Neural progenitor cell (in vitro differentiated cells): ENCODE measurements around the gene CCDC97. TPM values are rescaled to one million over a fixed set of nuclear protein-coding genes. Genes with fewer than 3 reads are reported as not detected.

Experiments
- DNase-seq: peaks from one replicate; pipeline ENCODE4 v3.0.0-alpha.2; 2016; ENCODE audit warnings: low spot score
- H2AFZ ChIP-seq: fragments of 200-600 bp; sonication (generic); replicated peaks from 2 replicates; pipeline ENCODE4 v1.6.1; 2016; ENCODE audit warnings: antibody characterized with exemption
- H3F3A ChIP-seq: fragments of 200-600 bp; sonication (generic); 2 replicates; pipeline ENCODE4 v1.6.1; 2016; ENCODE audit warnings: antibody characterized with exemption, low read depth
- H3K27ac ChIP-seq: fragments of 200-600 bp; sonication (generic); 2 replicates; pipeline ENCODE4 v1.5.1; 2016; ENCODE audit warnings: mild to moderate bottlenecking
- H3K27me3 ChIP-seq: fragments of 200-600 bp; sonication (generic); 2 replicates; pipeline ENCODE4 v1.6.1; 2016; ENCODE audit warnings: mild to moderate bottlenecking, moderate library complexity
- H3K36me3 ChIP-seq: fragments of 200-600 bp; sonication (generic); 2 replicates; pipeline ENCODE4 v1.5.1; 2016
- H3K4me1 ChIP-seq: fragments of 200-600 bp; sonication (generic); 2 replicates; pipeline ENCODE4 v1.6.1; 2016; ENCODE audit warnings: mixed run types
- H3K4me2 ChIP-seq: fragments of 200-600 bp; sonication (generic); 2 replicates; pipeline ENCODE4 v1.6.1; 2016
- H3K4me3 ChIP-seq: fragments of 200-600 bp; sonication (generic); 2 replicates; pipeline ENCODE4 v1.5.1; 2016
- H3K79me2 ChIP-seq: fragments of 200-600 bp; sonication (generic); 2 replicates; pipeline ENCODE4 v1.6.1; 2016; ENCODE audit warnings: low read depth
- H3K9ac ChIP-seq: fragments of 200-600 bp; sonication (generic); 2 replicates; pipeline ENCODE4 v1.6.1; 2016
- H3K9me3 ChIP-seq: fragments of 200-600 bp; sonication (generic); 2 replicates; pipeline ENCODE4 v1.5.1; 2016; ENCODE audit warnings: low read depth
- H4K20me1 ChIP-seq: fragments of 200-600 bp; sonication (generic); 2 replicates; pipeline ENCODE4 v1.6.1; 2016; ENCODE audit warnings: low read depth
- H3K27ac Mint-ChIP-seq: 3 replicates; pipeline ENCODE4 v1.8.0; 2021; ENCODE audit warnings: mixed read lengths
- H3K27me3 Mint-ChIP-seq: 2 replicates; pipeline ENCODE4 v1.8.0; 2022; ENCODE audit warnings: low read depth, mild to moderate bottlenecking, inconsistent platforms, moderate library complexity, mixed read lengths; ENCODE audit not compliant: insufficient read depth
- H3K36me3 Mint-ChIP-seq: 3 replicates; pipeline ENCODE4 v1.8.0; 2021; ENCODE audit warnings: mixed read lengths
- H3K4me1 Mint-ChIP-seq: 3 replicates; pipeline ENCODE4 v1.8.0; 2021; ENCODE audit warnings: mixed read lengths
- H3K4me3 Mint-ChIP-seq: 3 replicates; pipeline ENCODE4 v1.8.0; 2021; ENCODE audit warnings: mild to moderate bottlenecking, moderate library complexity, mixed read lengths
- H3K9me3 Mint-ChIP-seq: 3 replicates; pipeline ENCODE4 v1.8.0; 2020; ENCODE audit warnings: mixed read lengths
- EZH2 ChIP-seq: fragments of 200-600 bp; sonication (generic); IDR thresholded peaks from 2 replicates; pipeline ENCODE4 v1.6.1; 2017; ENCODE audit warnings: antibody characterized with exemption, mild to moderate bottlenecking, moderate library complexity
- EZH2phosphoT487 ChIP-seq: fragments of 200-600 bp; sonication (generic); IDR thresholded peaks from 2 replicates; pipeline ENCODE4 v1.6.1; 2017; ENCODE audit warnings: antibody characterized with exemption
- total RNA-seq: library from RNA; depleted of rRNA; stranded (reverse); fragments of >200 nt; gene quantifications from 2 replicates; pipeline ENCODE4 v1.2.3, GENCODE V29; 2015; ENCODE audit warnings: low replicate concordance
- TF ChIP-seq, protein P1 (sequence below): fragments of 200-600 bp; sonication (generic); IDR thresholded peaks from 2 replicates; pipeline ENCODE4 v1.5.1; 2017; ENCODE audit warnings: antibody characterized with exemption, mild to moderate bottlenecking

Gene CCDC97
- total RNA-seq, 1 donor from 2014 or later: 19.1 TPM

DNA sequence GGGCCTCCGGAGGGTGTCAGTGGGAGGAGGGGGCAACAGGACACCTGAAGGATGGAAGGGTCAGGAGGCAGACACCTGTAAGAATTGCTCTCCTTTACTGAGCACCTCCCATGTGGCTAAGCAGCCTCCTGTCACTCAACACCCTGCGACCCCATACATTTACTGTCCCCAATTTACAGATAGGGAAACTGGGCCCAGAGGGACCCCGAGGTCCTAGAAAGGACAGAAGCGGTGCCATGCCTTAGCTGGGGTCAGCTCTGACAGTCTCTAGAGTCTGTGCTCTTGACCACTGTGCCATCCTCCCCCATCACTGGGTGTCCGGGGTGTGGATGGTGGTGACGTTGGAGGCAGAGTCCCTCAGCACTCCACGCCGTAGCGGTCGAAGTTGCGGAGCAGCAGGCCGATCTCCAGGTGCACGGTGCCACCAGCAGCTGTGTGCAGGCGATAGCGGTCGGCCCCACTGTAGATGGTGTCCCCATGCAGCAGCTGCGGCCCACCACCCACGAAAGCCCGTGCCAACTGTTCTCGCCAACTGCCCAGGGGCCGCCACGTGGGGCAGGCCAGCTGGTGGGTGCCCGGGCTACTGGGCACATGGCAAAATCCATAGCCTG lies 44.5 kb downstream of the CCDC97 start:
- Mint-ChIP-seq H3K9me3 (no peaks in the 10 kb centered on the region), H3K4me3 (peak overlapping the region; percentile 87), H3K36me3 (no peaks in the 10 kb centered on the region), H3K27me3 (peaks cover 35% of the 10 kb centered on the region), H3K27ac (no peak overlapping the region), H3K4me1 (peaks cover 19% of the 10 kb centered on the region)
- H3K4me3 ChIP-seq: peak overlapping the region; percentile 67
- H3K27me3 ChIP-seq: peaks cover 47% of the 10 kb centered on the region
- no peak overlapping the region for H2AFZ ChIP-seq
- H3K9me3 ChIP-seq: no peaks in the 10 kb centered on the region
- peaks cover 9% of the 10 kb centered on the region for H3K4me1 ChIP-seq
- no peak overlapping the region for H3K9ac ChIP-seq
- H3K36me3 ChIP-seq: no peaks in the 10 kb centered on the region
- no peak for DNase-seq
- peaks cover 12% of the 10 kb centered on the region for H4K20me1 ChIP-seq
- no peaks in the 10 kb centered on the region for H3K79me2 ChIP-seq
- peaks cover 13% of the 10 kb centered on the region for H3F3A ChIP-seq
- peak overlapping the region; percentile 86 for H3K4me2 ChIP-seq
- no peak overlapping the region for H3K27ac ChIP-seq
- TF ChIP-seq, protein P1, sequence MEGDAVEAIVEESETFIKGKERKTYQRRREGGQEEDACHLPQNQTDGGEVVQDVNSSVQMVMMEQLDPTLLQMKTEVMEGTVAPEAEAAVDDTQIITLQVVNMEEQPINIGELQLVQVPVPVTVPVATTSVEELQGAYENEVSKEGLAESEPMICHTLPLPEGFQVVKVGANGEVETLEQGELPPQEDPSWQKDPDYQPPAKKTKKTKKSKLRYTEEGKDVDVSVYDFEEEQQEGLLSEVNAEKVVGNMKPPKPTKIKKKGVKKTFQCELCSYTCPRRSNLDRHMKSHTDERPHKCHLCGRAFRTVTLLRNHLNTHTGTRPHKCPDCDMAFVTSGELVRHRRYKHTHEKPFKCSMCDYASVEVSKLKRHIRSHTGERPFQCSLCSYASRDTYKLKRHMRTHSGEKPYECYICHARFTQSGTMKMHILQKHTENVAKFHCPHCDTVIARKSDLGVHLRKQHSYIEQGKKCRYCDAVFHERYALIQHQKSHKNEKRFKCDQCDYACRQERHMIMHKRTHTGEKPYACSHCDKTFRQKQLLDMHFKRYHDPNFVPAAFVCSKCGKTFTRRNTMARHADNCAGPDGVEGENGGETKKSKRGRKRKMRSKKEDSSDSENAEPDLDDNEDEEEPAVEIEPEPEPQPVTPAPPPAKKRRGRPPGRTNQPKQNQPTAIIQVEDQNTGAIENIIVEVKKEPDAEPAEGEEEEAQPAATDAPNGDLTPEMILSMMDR: no peak
- TF ChIP-seq EZH2phosphoT487: no peak
- no peak for TF ChIP-seq EZH2

DNA sequence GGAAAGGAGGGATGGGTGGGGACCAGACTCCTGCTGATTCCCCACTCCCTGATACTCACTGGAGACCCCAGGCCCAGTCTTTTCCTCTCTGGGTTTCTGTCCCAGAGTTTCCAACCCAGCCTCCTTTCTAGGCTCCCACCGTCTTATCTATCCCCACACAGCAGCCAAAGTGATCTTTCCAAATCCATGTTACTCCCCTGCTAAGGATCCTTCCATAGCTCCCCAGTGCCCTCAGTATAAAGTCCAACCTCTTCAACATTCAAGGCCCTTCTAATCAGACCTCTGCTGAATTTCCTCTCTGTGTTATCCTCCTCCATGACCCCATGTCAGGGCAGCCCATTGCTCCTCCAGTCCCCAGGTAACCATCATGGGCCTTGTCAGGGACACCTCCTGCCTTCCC lies 45.1 kb downstream of the CCDC97 start:
- Histone ChIP-seq H3K79me2 (no peaks in the 10 kb centered on the region), H2AFZ (no peak overlapping the region), H3K4me3 (no peak overlapping the region), H3K27ac (no peak overlapping the region), H3K27me3 (peaks cover 42% of the 10 kb centered on the region), H3K36me3 (no peaks in the 10 kb centered on the region), H3K9ac (no peak overlapping the region), H3K4me1 (peaks cover 9% of the 10 kb centered on the region), H3K9me3 (no peaks in the 10 kb centered on the region), H4K20me1 (peaks cover 12% of the 10 kb centered on the region), H3F3A (peaks cover 13% of the 10 kb centered on the region), H3K4me2 (no peak overlapping the region)
- Mint-ChIP-seq H3K4me1 (peaks cover 19% of the 10 kb centered on the region), H3K9me3 (no peaks in the 10 kb centered on the region), H3K27ac (no peak overlapping the region), H3K4me3 (peak overlapping the region; percentile 73), H3K36me3 (no peaks in the 10 kb centered on the region), H3K27me3 (peaks cover 29% of the 10 kb centered on the region)
- no peak for DNase-seq
- TF ChIP-seq EZH2phosphoT487 (no peak), EZH2 (no peak)
- TF ChIP-seq, protein P1: no peak

DNA sequence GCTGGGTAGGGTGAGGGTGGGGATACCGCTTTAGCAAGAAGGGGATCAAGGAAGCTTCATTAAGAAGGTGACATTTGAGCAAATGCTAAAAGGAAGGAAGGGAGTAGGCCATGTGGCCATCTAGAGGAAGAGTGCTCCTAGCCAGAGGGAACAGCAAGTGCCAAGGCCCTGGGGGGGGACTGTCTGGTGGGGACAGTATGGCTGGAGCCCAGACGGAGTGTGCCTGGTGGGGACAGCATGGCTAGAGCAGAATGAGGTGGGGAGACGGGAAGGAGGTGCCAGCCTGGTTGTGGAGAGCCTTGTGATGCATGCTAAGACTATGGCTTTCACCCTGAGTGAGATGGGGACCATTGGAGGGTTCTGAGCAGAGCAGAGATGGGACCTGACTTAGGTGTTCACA lies 45.8 kb downstream of the CCDC97 start:
- Histone ChIP-seq H3K27me3 (peaks cover 34% of the 10 kb centered on the region), H3K4me3 (no peak overlapping the region), H3K79me2 (no peaks in the 10 kb centered on the region), H3K9me3 (no peaks in the 10 kb centered on the region), H3K4me2 (no peak overlapping the region), H3K36me3 (no peaks in the 10 kb centered on the region), H3K27ac (no peak overlapping the region), H4K20me1 (peaks cover 12% of the 10 kb centered on the region), H3K4me1 (peaks cover 9% of the 10 kb centered on the region), H2AFZ (no peak overlapping the region), H3F3A (peaks cover 7% of the 10 kb centered on the region), H3K9ac (no peak overlapping the region)
- no peak overlapping the region for H3K27ac Mint-ChIP-seq
- H3K9me3 Mint-ChIP-seq: no peaks in the 10 kb centered on the region
- H3K4me1 Mint-ChIP-seq: peaks cover 18% of the 10 kb centered on the region
- H3K36me3 Mint-ChIP-seq: no peaks in the 10 kb centered on the region
- no peak overlapping the region for H3K4me3 Mint-ChIP-seq
- DNase-seq: no peak
- no peak for TF ChIP-seq EZH2phosphoT487
- no peak for TF ChIP-seq EZH2
- peaks cover 23% of the 10 kb centered on the region for H3K27me3 Mint-ChIP-seq

DNA sequence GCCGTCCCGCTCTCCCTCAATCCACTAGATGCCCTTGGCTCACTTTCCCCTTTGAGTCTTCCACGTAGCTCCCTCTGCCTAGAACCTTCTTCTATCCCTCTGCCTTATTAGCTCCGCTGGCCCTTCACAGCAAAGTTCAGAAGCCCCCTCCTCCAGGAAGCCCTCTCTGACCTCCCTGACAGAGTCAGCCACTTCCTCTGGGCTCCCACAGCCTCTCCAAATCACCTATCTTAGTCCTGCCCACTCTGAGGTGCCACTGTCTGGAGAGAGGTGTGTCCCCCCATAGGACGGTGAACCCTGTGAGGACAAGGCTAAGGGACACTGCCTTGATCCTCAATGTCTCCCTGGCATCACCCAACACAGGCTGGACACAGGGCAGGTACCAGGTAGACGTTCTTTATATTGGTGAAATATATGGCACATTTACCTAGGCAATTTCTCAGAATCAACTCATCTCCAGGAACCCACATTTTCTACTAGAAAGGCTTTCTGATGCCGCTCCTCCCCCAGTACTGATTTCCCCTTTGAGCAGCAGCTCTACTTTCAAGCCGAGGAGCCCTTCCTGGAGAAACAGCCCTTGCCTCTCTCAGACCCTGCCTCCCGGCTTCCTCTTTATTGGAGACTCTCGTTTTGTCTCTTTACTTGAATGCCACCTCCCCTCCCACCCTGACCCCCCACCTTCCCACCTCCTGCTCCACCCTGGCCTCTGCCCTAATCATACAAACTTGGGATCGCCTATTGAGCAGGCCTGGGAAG lies 47.2 kb downstream of the CCDC97 start:
- Histone ChIP-seq H3K27me3 (peaks cover 20% of the 10 kb centered on the region), H3K79me2 (no peaks in the 10 kb centered on the region), H3K4me1 (peaks cover 5% of the 10 kb centered on the region), H3K27ac (no peak overlapping the region), H3K9me3 (no peaks in the 10 kb centered on the region), H3K4me3 (no peak overlapping the region), H4K20me1 (peaks cover under 1% of the 10 kb centered on the region), H3K9ac (no peak overlapping the region), H3K36me3 (no peaks in the 10 kb centered on the region), H3F3A (peaks cover 4% of the 10 kb centered on the region), H2AFZ (no peak overlapping the region), H3K4me2 (no peak overlapping the region)
- TF ChIP-seq, protein P1: no peak
- TF ChIP-seq EZH2phosphoT487 (no peak), EZH2 (no peak)
- DNase-seq: no peak
- Mint-ChIP-seq H3K36me3 (no peaks in the 10 kb centered on the region), H3K27ac (no peak overlapping the region), H3K9me3 (no peaks in the 10 kb centered on the region), H3K27me3 (peaks cover 14% of the 10 kb centered on the region), H3K4me3 (no peak overlapping the region), H3K4me1 (peaks cover 9% of the 10 kb centered on the region)
